PC-9 (cell line): ENCODE data around the gene KCNH8. TPM values are rescaled to one million over a fixed set of nuclear protein-coding genes. Genes with fewer than 3 reads are reported as not detected.

Experiments used
- BruUV-seq: library from RNA; stranded (reverse); fragments of 400-500 nt; replicated peaks from 2 replicates; lab custom pipeline; 2021; lab: Mats Ljungman, UMichigan
- CTCF ChIA-PET: fragments of 300-600 bp; sonication (Branson Sonifier 250); formaldehyde crosslinking; loops from one replicate; lab custom pipeline; 2022; ENCODE audit warnings: antibody characterized with exemption; lab: Charles Lee
- POLR2A ChIA-PET: fragments of 300-600 bp; sonication (Branson Sonifier 250); formaldehyde crosslinking; loops from one replicate; lab custom pipeline; 2022; ENCODE audit warnings: antibody characterized with exemption; ENCODE audit not compliant: unreplicated experiment; lab: Charles Lee
- DNase-seq, 2 experiments: peaks; one replicate each; pipeline versions ENCODE4 v3.0.0 to v3.0.0-alpha.2; 2015 to 2022; ENCODE audit warnings: mixed read lengths in 1 of 2
- H2AFZ ChIP-seq: fragments of 200-600 bp; sonication (generic); 2 replicates; pipeline ENCODE4 v1.8.1; 2017; ENCODE audit warnings: antibody characterized with exemption
- H3F3A ChIP-seq: fragments of 200-600 bp; sonication (generic); 2 replicates; pipeline ENCODE4 v1.8.1; 2017; ENCODE audit warnings: antibody characterized with exemption, mild to moderate bottlenecking, low read depth; ENCODE audit not compliant: insufficient read depth
- H3K27ac ChIP-seq: fragments of 200-600 bp; sonication (generic); 2 replicates; pipeline ENCODE4 v1.6.1; 2016; ENCODE audit warnings: mixed run types
- H3K27me3 ChIP-seq: fragments of 200-600 bp; sonication (generic); 2 replicates; pipeline ENCODE4 v1.6.1; 2016; ENCODE audit warnings: low read depth, mixed run types; ENCODE audit not compliant: insufficient read depth
- H3K36me3 ChIP-seq: fragments of 200-600 bp; sonication (generic); 2 replicates; pipeline ENCODE4 v1.6.1; 2016; ENCODE audit warnings: low read depth, mixed run types
- H3K4me1 ChIP-seq: fragments of 200-600 bp; sonication (generic); replicated peaks from 2 replicates; pipeline ENCODE4 v1.6.1; 2016; ENCODE audit warnings: mixed run types; ENCODE audit not compliant: insufficient read depth
- H3K4me2 ChIP-seq: fragments of 200-600 bp; sonication (generic); 2 replicates; pipeline ENCODE4 v1.6.1; 2017; ENCODE audit warnings: mixed run types
- H3K4me3 ChIP-seq: fragments of 200-600 bp; sonication (generic); 2 replicates; pipeline ENCODE4 v1.6.1; 2016; ENCODE audit warnings: mixed run types
- H3K79me2 ChIP-seq: fragments of 200-600 bp; sonication (generic); 2 replicates; pipeline ENCODE4 v1.6.1; 2017; ENCODE audit warnings: low read depth, mixed run types
- H3K9me2 ChIP-seq: fragments of 200-600 bp; sonication (generic); 2 replicates; pipeline ENCODE4 v1.8.1; 2017; ENCODE audit warnings: mild to moderate bottlenecking; ENCODE audit not compliant: insufficient read depth
- H3K9me3 ChIP-seq: fragments of 200-600 bp; sonication (generic); 2 replicates; pipeline ENCODE4 v1.8.1; 2016; ENCODE audit warnings: low read depth; ENCODE audit not compliant: insufficient read depth
- H4K20me1 ChIP-seq: fragments of 200-600 bp; sonication (generic); 2 replicates; pipeline ENCODE4 v1.8.1; 2017; ENCODE audit not compliant: insufficient read depth
- CTCF ChIP-seq: fragments of 200-600 bp; sonication (generic); conservative IDR thresholded peaks from 2 replicates; pipeline ENCODE4 v1.6.1; 2017; ENCODE audit warnings: mixed run types, antibody characterized with exemption, mild to moderate bottlenecking, moderate library complexity
- EZH2 ChIP-seq: fragments of 200-600 bp; sonication (generic); IDR thresholded peaks from 2 replicates; pipeline ENCODE4 v1.8.0; 2017; ENCODE audit warnings: antibody characterized with exemption, low read depth
- intact Hi-C: fragments of 100-400 bp; cut with micrococcal nuclease; formaldehyde crosslinking; loops from one replicate; pipeline ENCODE4 v1.10.0; 2022; ENCODE audit not compliant: unreplicated experiment
- total RNA-seq: library from RNA; stranded (reverse); gene quantifications from 2 replicates; pipeline ENCODE4 v1.2.3, GENCODE V29; 2021

The KCNH8 gene
- total RNA-seq, 1 experiment from 2014 or later = 0.63 TPM

DNA sequence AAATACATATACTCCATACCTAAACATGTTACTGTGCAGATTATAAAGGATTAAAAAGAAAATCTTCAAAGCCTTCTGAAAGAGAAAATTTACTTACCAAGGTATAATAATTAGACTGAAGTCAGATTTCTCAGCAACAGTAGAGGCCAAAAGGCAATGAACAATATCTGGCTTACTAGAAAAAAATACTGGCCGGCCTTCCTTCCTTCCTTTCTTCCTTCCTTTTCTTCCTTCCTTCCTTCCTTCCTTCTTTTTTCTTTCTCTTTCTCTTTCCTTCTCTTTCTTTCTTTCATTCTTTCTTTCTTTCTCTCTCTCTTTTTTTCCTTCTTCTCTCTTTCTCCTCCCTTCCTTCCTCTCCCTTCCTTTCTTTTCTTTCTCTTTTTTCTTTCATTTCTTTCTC, 209.6 kb downstream of the KCNH8 start:
- CTCF ChIA-PET = no interaction called here
- intact Hi-C loops = no loop called here
- no peak for DNase-seq
- BruUV-seq = no TSS peak
- no peak overlapping the region for H3K4me2 ChIP-seq
- no peak overlapping the region for H3K27ac ChIP-seq
- H3K9me3 ChIP-seq = no peaks in the 10 kb centered on the region
- H3F3A ChIP-seq = no peaks in the 10 kb centered on the region
- no peak overlapping the region for H3K4me3 ChIP-seq
- no peaks in the 10 kb centered on the region for H3K9me2 ChIP-seq
- POLR2A ChIA-PET = no interaction called here
- H3K36me3 ChIP-seq = no peaks in the 10 kb centered on the region
- no peaks in the 10 kb centered on the region for H4K20me1 ChIP-seq
- H3K79me2 ChIP-seq = no peaks in the 10 kb centered on the region
- H3K4me1 ChIP-seq = no peaks in the 10 kb centered on the region
- TF ChIP-seq EZH2 = no peak
- no peak for TF ChIP-seq CTCF
- no peak overlapping the region for H2AFZ ChIP-seq
- H3K27me3 ChIP-seq = no peaks in the 10 kb centered on the region

- H3K9me2 ChIP-seq = no peaks in the 10 kb centered on the region
- no peak overlapping the region for H3K4me2 ChIP-seq
- no peaks in the 10 kb centered on the region for H3F3A ChIP-seq
- no peaks in the 10 kb centered on the region for H3K9me3 ChIP-seq
- ChIA-PET POLR2A (no interaction called here), CTCF (no interaction called here)
- BruUV-seq = no TSS peak
- H2AFZ ChIP-seq = no peak overlapping the region
- TF ChIP-seq CTCF (no peak), EZH2 (no peak)
- no peaks in the 10 kb centered on the region for H3K79me2 ChIP-seq
- no peaks in the 10 kb centered on the region for H3K27me3 ChIP-seq
- no peaks in the 10 kb centered on the region for H3K4me1 ChIP-seq
- H3K36me3 ChIP-seq = no peaks in the 10 kb centered on the region
- no peak overlapping the region for H3K27ac ChIP-seq
- no peak for DNase-seq
- intact Hi-C loops = no loop called here
- no peaks in the 10 kb centered on the region for H4K20me1 ChIP-seq
- H3K4me3 ChIP-seq = no peak overlapping the region
Observed at GRCh38 chr3:19363071-19363470, 214.8 kb downstream of the KCNH8 start.

GRCh38 chr3:19364148-19364547, 215.8 kb downstream of the KCNH8 start:
- H2AFZ ChIP-seq = no peak overlapping the region
- H3K36me3 ChIP-seq = no peaks in the 10 kb centered on the region
- H3K9me2 ChIP-seq = no peaks in the 10 kb centered on the region
- no peaks in the 10 kb centered on the region for H3K4me1 ChIP-seq
- intact Hi-C loops = no loop called here
- no peaks in the 10 kb centered on the region for H4K20me1 ChIP-seq
- H3F3A ChIP-seq = no peaks in the 10 kb centered on the region
- no peaks in the 10 kb centered on the region for H3K27me3 ChIP-seq
- no peaks in the 10 kb centered on the region for H3K79me2 ChIP-seq
- DNase-seq = no peak
- no peak for TF ChIP-seq CTCF
- TF ChIP-seq EZH2 = no peak
- no peak overlapping the region for H3K4me2 ChIP-seq
- CTCF ChIA-PET = no interaction called here
- H3K27ac ChIP-seq = no peak overlapping the region
- H3K9me3 ChIP-seq = no peaks in the 10 kb centered on the region
- POLR2A ChIA-PET = no interaction called here
- no TSS peak for BruUV-seq
- no peak overlapping the region for H3K4me3 ChIP-seq
